Transverse colon (tissue), 3 donors: Measurements from ENCODE around the gene PDHX.

Experiments
- CTCF ChIP-seq, 5 experiments: fragments of 200-600 bp in 3 of 5; fragments of 450-650 bp in 2 of 5; sonication (generic) in 3 of 5; IDR thresholded peaks; 1 replicate in 2 of 5; 2 replicates in 3 of 5; pipeline ENCODE4 v1.5.1; 2016 to 2017; ENCODE audit warnings: antibody characterized with exemption in 5 of 5, inconsistent platforms in 3 of 5, mild to moderate bottlenecking in 2 of 5, moderate library complexity in 1 of 5
- EP300 ChIP-seq: sonication (generic); formaldehyde crosslinking; IDR thresholded peaks from one replicate; pipeline ENCODE4 v1.6.1; 2017; ENCODE audit warnings: antibody characterized with exemption, low read depth
- POLR2A ChIP-seq: fragments of 450-650 bp; IDR thresholded peaks from one replicate; pipeline ENCODE4 v1.6.1; 2016; ENCODE audit warnings: antibody characterized with exemption, mild to moderate bottlenecking, moderate library complexity

GRCh38 chr11:35014346-35014745, 97.9 kb downstream of the PDHX start:
- TF ChIP-seq CTCF (IDR thresholded peaks at IDR 0.05), result no peak
- no peak for TF ChIP-seq EP300
- TF ChIP-seq POLR2A, result no peak
